A549 (cell line): ENCODE data around the gene STX18.
"Not testable (repeated sequence)": the region's sequence is repeated elsewhere in the genome, so short reads cannot be mapped to it uniquely, and the experiment has no call there.

ENCODE experiments used
- BHLHE40 ChIP-seq: IDR thresholded peaks from 2 replicates; pipeline ENCODE4 v1.6.1; 2012; ENCODE audit warnings: low read depth, low read length, inconsistent platforms
- EHMT2 ChIP-seq: fragments of 200-600 bp; sonication (generic); IDR thresholded peaks from 2 replicates; pipeline ENCODE4 v1.6.1; 2016; ENCODE audit warnings: antibody characterized with exemption, low read depth, mild to moderate bottlenecking, moderate library complexity
- EP300 ChIP-seq, 2 experiments: fragments of >200 bp; sonication (Bioruptor Twin); formaldehyde crosslinking; IDR thresholded peaks; 2 replicates in 1 of 2; 3 replicates in 1 of 2; pipeline ENCODE4 v1.6.1; 2016 to 2017
- JUN ChIP-seq, 2 experiments: fragments of >200 bp; sonication (Bioruptor Twin); formaldehyde crosslinking; IDR thresholded peaks; 2 replicates in 1 of 2; 3 replicates in 1 of 2; pipeline ENCODE4 v1.6.1; 2016 to 2017
- POLR2A ChIP-seq: IDR thresholded peaks from 2 replicates; pipeline ENCODE4 v1.6.1; 2012; ENCODE audit warnings: mild to moderate bottlenecking, low read length
- SMC3 ChIP-seq: fragments of >200 bp; sonication (Bioruptor Twin); formaldehyde crosslinking; IDR thresholded peaks from 3 replicates; pipeline ENCODE4 v1.6.1; 2018; ENCODE audit warnings: inconsistent platforms
- TF ChIP-seq, protein P1 (sequence below): fragments of >200 bp; sonication (Bioruptor Twin); formaldehyde crosslinking; IDR thresholded peaks from 3 replicates; pipeline ENCODE4 v1.5.1; 2016
- TF ChIP-seq, protein P2 (sequence below): fragments of 200-600 bp; sonication (generic); IDR thresholded peaks from 2 replicates; pipeline ENCODE4 v1.6.1; 2016; ENCODE audit warnings: antibody characterized with exemption, mild to moderate bottlenecking, moderate library complexity
- TF ChIP-seq, protein P3 (sequence below): fragments of 450-650 bp; IDR thresholded peaks from 2 replicates; pipeline ENCODE4 v1.6.1; 2014; ENCODE audit warnings: antibody characterized with exemption
- TF ChIP-seq, protein P4 (sequence below): IDR thresholded peaks from 2 replicates; pipeline ENCODE4 v1.6.1; 2012

DNA sequence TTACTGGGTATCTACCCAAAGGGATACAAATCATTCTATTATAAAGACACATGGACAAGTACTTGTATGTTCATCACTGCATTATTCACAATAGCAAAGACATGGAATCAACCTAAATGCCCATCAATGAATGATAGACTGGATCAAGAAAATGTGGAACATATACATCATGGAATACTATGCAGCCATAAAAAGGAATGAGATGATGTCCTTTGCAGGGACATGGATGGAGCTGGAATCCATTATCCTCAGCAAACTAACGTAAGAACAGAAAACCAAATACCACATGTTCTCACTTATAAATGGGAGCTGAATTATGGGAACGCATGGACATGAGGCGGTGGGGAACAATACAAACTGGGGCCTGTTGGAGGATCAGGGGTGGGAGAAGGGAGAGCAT lies 76.6 kb downstream of the STX18 start:
- not testable (repeated sequence) for TF ChIP-seq JUN (IDR thresholded peaks at IDR 0.05); POLR2A; EHMT2; EP300 (IDR thresholded peaks at IDR 0.05); SMC3; BHLHE40
- TF ChIP-seq, protein P1, sequence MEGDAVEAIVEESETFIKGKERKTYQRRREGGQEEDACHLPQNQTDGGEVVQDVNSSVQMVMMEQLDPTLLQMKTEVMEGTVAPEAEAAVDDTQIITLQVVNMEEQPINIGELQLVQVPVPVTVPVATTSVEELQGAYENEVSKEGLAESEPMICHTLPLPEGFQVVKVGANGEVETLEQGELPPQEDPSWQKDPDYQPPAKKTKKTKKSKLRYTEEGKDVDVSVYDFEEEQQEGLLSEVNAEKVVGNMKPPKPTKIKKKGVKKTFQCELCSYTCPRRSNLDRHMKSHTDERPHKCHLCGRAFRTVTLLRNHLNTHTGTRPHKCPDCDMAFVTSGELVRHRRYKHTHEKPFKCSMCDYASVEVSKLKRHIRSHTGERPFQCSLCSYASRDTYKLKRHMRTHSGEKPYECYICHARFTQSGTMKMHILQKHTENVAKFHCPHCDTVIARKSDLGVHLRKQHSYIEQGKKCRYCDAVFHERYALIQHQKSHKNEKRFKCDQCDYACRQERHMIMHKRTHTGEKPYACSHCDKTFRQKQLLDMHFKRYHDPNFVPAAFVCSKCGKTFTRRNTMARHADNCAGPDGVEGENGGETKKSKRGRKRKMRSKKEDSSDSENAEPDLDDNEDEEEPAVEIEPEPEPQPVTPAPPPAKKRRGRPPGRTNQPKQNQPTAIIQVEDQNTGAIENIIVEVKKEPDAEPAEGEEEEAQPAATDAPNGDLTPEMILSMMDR = not testable (repeated sequence)
- TF ChIP-seq, protein P2, sequence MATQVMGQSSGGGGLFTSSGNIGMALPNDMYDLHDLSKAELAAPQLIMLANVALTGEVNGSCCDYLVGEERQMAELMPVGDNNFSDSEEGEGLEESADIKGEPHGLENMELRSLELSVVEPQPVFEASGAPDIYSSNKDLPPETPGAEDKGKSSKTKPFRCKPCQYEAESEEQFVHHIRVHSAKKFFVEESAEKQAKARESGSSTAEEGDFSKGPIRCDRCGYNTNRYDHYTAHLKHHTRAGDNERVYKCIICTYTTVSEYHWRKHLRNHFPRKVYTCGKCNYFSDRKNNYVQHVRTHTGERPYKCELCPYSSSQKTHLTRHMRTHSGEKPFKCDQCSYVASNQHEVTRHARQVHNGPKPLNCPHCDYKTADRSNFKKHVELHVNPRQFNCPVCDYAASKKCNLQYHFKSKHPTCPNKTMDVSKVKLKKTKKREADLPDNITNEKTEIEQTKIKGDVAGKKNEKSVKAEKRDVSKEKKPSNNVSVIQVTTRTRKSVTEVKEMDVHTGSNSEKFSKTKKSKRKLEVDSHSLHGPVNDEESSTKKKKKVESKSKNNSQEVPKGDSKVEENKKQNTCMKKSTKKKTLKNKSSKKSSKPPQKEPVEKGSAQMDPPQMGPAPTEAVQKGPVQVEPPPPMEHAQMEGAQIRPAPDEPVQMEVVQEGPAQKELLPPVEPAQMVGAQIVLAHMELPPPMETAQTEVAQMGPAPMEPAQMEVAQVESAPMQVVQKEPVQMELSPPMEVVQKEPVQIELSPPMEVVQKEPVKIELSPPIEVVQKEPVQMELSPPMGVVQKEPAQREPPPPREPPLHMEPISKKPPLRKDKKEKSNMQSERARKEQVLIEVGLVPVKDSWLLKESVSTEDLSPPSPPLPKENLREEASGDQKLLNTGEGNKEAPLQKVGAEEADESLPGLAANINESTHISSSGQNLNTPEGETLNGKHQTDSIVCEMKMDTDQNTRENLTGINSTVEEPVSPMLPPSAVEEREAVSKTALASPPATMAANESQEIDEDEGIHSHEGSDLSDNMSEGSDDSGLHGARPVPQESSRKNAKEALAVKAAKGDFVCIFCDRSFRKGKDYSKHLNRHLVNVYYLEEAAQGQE = not testable (repeated sequence)
- TF ChIP-seq, protein P3, sequence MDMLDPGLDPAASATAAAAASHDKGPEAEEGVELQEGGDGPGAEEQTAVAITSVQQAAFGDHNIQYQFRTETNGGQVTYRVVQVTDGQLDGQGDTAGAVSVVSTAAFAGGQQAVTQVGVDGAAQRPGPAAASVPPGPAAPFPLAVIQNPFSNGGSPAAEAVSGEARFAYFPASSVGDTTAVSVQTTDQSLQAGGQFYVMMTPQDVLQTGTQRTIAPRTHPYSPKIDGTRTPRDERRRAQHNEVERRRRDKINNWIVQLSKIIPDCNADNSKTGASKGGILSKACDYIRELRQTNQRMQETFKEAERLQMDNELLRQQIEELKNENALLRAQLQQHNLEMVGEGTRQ = not testable (repeated sequence)
- TF ChIP-seq, protein P4, sequence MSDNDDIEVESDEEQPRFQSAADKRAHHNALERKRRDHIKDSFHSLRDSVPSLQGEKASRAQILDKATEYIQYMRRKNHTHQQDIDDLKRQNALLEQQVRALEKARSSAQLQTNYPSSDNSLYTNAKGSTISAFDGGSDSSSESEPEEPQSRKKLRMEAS = not testable (repeated sequence)
